SH-SY5Y (cell line): ENCODE results near the gene NAV3.

Experiments
- GATA2 ChIP-seq: IDR thresholded peaks from 2 replicates; pipeline ENCODE4 v1.6.1; 2011; ENCODE audit warnings: mild to moderate bottlenecking, low read depth, low read length
- GATA3 ChIP-seq: IDR thresholded peaks from 2 replicates; pipeline ENCODE4 v1.6.1; 2011; ENCODE audit warnings: low read depth, mild to moderate bottlenecking, low read length, moderate library complexity

NAV3 gene

DNA sequence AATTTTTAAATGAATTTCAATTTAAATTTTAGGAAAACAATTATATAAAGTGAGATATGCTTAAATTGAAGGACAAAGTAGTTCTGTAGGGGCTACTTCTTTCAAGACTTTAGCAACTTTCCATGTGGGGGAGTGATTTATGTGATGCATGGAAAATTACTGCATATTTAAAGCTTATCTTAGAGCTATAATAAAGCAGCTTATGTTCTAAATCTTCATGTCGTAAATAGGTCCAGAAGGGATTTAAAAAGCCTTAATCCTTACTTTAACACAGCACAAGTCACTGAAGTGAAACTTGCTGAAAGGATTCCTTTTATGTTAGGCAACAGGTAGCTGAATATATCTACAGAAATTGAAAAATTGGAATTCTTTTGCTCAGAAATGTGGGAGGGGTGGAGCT lies 340.4 kb downstream of the NAV3 start:
- TF ChIP-seq GATA3 (no peak), GATA2 (no peak)

GRCh38 chr12:78176643-78177042 lies 345.9 kb downstream of the NAV3 start:
- TF ChIP-seq GATA3 (no peak), GATA2 (no peak)

GRCh38 chr12:78177298-78177697 lies 346.6 kb downstream of the NAV3 start:
- TF ChIP-seq GATA3 = no peak
- no peak for TF ChIP-seq GATA2

DNA sequence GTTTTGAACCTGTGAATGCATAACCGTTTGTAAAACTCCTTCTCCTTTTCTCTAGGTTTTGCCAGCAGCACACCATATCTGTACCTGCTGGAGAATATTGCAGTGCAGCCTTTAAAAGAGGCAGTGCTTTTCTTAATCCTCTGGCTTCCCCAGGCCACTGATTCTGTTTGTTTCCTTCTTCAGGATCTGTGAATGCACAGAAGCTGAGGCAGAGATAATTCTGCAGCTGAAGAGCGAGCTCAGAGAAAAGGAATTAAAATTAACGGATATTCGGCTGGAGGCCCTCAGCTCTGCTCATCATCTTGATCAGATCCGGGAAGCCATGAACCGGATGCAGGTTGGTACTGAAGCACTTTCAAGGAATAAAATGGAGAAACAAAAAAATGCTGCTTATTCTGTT lies 348.7 kb downstream of the NAV3 start:
- TF ChIP-seq GATA2 (no peak), GATA3 (no peak)

GRCh38 chr12:78181544-78182162 lies 351.0 kb downstream of the NAV3 start:
- TF ChIP-seq GATA3 (no peak), GATA2 (no peak)

GRCh38 chr12:78183824-78184223 lies 353.1 kb downstream of the NAV3 start:
- TF ChIP-seq GATA3 = no peak
- TF ChIP-seq GATA2 = no peak

DNA sequence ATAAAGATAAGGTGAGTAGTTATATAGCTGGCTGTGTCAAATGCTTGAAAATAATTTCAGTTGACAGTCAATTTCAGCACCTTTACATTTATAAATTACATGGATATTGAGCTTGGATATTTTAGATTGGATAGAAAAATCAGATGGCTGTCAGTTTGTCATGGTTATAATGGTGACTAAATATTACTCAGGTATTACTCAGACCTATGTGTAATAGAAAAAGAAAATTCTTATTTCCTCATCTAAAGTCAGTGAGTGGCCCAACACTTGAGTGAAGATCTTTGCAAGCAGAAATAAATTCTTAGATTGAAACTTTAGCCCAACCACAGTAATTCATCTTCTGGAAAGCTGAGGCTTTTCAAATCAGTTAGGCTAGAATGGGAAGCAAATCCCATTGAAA lies 354.4 kb downstream of the NAV3 start:
- no peak for TF ChIP-seq GATA2

DNA sequence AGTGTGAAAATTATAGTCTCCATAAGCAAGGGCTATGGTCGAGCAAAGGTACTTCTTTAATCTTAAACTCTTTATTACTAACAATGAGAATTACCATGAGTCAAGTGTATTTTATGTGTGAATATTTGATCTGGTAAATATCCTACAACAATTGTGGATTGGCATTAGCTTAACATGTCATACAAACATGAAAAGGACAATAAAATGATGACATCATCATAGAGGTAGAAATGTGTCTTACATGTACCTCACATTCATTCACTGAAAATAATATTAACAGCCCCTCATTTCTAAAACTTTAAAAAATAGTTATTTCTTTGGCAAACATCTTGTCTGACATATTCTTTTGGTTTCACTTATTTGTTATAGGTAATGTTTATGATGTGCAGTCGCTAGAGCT lies 355.0 kb downstream of the NAV3 start:
- no peak for TF ChIP-seq GATA2
- TF ChIP-seq GATA3 = no peak

- TF ChIP-seq GATA2 = no peak
- TF ChIP-seq GATA3 = no peak
Observed at GRCh38 chr12:78186670-78187069, 356.0 kb downstream of the NAV3 start.

- no peak for TF ChIP-seq GATA2
- no peak for TF ChIP-seq GATA3
Observed at GRCh38 chr12:78187741-78188140, 357.0 kb downstream of the NAV3 start.

- no peak for TF ChIP-seq GATA3
- TF ChIP-seq GATA2 = no peak
Observed at GRCh38 chr12:78189656-78190055, 359.0 kb downstream of the NAV3 start.

DNA sequence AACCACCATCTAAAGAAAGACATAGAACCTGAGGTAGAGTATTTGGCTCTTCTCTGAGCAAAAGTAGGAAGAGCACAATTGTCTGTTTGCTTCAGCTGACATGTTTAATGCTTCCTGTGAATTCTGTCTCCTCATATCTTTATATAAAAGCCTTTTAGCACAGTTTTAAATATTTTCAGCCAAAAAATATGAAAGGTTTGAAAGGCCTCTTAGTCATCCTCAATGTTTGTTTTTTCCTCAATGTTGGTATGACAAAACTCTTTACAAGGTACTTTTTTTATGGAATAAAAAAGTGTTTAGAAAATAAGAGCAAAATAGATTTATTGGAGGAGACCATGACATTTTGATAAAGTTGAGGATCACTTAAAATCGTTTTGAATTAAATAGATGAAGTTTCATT lies 360.9 kb downstream of the NAV3 start:
- no peak for TF ChIP-seq GATA3
- TF ChIP-seq GATA2 = no peak

- TF ChIP-seq GATA3 (no peak), GATA2 (no peak)
Observed at GRCh38 chr12:78192979-78193378, 362.3 kb downstream of the NAV3 start.

DNA sequence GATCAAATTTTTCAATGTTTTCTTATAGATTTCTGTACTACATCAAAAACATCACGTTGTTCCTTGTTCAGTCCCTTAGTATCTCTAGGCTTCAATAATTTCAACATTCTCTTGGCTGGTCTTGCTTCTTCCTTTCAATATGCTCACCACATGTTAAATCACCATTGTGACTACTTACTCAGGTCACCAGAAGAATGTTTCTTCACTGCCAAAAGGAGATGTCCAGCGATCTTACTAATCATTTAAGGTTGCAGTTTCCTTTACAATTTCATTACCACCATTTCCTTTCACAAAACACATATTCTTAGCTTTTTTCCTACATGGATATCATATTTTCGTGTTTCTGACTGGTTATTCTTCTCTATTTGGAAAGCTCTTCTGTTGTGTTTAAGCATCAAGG lies 363.8 kb downstream of the NAV3 start:
- TF ChIP-seq GATA3 (no peak), GATA2 (no peak)

DNA sequence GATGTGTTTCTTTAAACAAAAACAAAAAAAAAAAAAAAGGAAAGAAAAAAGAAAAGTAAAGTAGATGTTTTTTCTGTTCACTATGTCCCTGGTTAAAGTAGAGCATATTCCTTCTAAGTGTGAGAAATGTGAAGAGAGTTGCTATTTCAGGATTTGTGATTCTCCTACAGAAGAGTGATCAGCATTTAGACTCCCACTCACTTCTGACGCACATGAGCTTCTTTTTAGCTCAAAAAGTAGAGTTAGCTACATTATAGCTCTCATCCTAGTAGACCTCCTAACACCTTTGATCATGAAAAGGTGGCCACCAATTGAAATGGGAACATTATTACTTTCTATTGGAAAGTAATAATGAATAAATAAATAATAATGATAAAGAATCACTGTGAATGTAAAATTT lies 368.2 kb downstream of the NAV3 start:
- TF ChIP-seq GATA2 (no peak), GATA3 (no peak)

DNA sequence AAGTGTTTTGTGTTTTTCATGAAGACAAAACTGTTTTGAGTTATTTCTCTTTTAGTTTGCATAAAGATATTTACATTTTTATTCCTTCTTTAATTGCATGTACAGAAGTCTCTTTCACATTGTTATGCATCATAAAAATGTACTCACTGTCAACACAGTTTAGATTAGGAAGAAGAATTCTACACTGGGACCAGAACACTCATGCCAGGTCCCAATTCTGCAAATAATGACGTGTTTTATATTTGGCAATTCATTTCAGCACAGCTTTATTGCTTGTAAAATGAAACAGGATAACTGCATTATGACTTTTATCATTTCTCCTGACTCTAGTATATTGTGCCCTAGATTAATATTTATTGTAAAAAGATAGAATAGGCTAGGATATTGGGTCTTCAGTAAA lies 369.2 kb downstream of the NAV3 start:
- TF ChIP-seq GATA2 = no peak
- TF ChIP-seq GATA3 = no peak

- no peak for TF ChIP-seq GATA3
- no peak for TF ChIP-seq GATA2
Observed at GRCh38 chr12:78204926-78205325, 374.2 kb downstream of the NAV3 start.
